Measurements from ENCODE around the gene ZNF764. TPM values are rescaled to one million over a fixed set of nuclear protein-coding genes. Genes with fewer than 3 reads are reported as not detected.

Gene ZNF764
- total RNA-seq, 4 donors from 2014 or later, result 3.7 to 5.5 (median 4.9) TPM

GRCh38 chr16:30565984-30566383 lies 7.8 kb upstream of the ZNF764 start:
- intact Hi-C loops (cut with DNase I; ENCODE audit: low total_unique reads), result no loop called here
- Histone ChIP-seq H3K4me3 (no peak overlapping the region), H3K27me3 (no peaks in the 10 kb centered on the region), H3K27ac (no peak overlapping the region), H3K36me3 (no peaks in the 10 kb centered on the region), H3K9me3 (no peaks in the 10 kb centered on the region), H3K4me1 (peaks cover 9 to 12% of the 10 kb centered on the region in 2 donors)
- in situ Hi-C loops (cut with MboI; ENCODE audit: low sequenced_read_pairs in 4 of 4), result no loop called here
- TF ChIP-seq, protein P1, sequence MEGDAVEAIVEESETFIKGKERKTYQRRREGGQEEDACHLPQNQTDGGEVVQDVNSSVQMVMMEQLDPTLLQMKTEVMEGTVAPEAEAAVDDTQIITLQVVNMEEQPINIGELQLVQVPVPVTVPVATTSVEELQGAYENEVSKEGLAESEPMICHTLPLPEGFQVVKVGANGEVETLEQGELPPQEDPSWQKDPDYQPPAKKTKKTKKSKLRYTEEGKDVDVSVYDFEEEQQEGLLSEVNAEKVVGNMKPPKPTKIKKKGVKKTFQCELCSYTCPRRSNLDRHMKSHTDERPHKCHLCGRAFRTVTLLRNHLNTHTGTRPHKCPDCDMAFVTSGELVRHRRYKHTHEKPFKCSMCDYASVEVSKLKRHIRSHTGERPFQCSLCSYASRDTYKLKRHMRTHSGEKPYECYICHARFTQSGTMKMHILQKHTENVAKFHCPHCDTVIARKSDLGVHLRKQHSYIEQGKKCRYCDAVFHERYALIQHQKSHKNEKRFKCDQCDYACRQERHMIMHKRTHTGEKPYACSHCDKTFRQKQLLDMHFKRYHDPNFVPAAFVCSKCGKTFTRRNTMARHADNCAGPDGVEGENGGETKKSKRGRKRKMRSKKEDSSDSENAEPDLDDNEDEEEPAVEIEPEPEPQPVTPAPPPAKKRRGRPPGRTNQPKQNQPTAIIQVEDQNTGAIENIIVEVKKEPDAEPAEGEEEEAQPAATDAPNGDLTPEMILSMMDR (IDR thresholded peaks at IDR 0.05 in 4 of 5, conservative IDR thresholded peaks at IDR 0.05 in 1 of 5), result no peak
- no peak for TF ChIP-seq POLR2A (IDR thresholded peaks at IDR 0.05)
- DNase-seq, result no peak
- no peak for ATAC-seq

DNA sequence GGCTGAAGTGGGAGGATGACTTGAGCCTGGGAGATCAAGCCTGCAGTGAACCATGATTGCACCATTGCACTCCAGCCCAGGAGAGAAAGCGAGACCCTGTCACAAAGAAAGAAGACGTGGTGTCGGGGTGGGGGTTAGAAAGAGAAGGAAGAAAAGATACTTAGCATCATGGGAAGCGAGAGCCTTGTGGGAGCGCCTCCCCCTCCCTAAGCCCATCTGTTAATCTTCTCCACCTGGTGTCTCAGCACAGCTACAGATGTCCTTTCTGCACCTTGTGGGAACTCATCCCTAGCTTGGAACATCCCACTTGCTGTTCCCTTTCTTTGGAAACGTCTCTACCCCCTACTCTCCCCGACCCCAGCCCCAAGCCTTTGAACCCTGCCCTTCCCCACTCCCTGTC lies 7.4 kb upstream of the ZNF764 start:
- ATAC-seq, result no peak
- Histone ChIP-seq H3K27me3 (no peaks in the 10 kb centered on the region), H3K9me3 (no peaks in the 10 kb centered on the region), H3K4me3 (no peak overlapping the region), H3K4me1 (peaks cover 5 to 8% of the 10 kb centered on the region in 2 donors), H3K36me3 (no peaks in the 10 kb centered on the region), H3K27ac (no peak overlapping the region)
- intact Hi-C loops (cut with DNase I; ENCODE audit: low total_unique reads), result no loop called here
- TF ChIP-seq, protein P1 (IDR thresholded peaks at IDR 0.05 in 4 of 5, conservative IDR thresholded peaks at IDR 0.05 in 1 of 5), result no peak
- TF ChIP-seq POLR2A (IDR thresholded peaks at IDR 0.05), result no peak
- in situ Hi-C loops (cut with MboI; ENCODE audit: low sequenced_read_pairs in 4 of 4), result no loop called here
- DNase-seq, result no peak

DNA sequence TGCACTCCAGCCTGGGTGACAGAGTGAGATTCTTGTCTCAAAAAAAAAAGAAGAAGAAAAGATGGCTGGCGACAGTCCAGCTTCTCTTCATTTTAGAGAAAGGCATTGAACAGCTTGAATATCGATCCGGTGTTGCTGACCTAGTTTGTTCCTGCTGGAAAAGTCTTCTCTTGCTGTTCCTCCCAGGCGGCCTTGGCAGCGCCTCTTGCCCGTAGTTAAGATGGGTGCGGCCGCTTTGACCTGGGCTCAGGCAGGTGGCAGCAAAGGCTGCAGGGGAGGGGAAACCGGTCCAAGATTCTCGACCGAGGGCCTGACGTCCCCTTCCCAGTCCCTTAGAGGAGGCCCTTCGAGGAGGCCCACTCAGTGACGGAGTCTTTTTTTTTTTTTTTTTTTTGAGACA lies 3.8 kb upstream of the ZNF764 start:
- in situ Hi-C loops (cut with MboI; ENCODE audit: low sequenced_read_pairs in 4 of 4) (no loop called here), intact Hi-C loops (cut with DNase I; ENCODE audit: low total_unique reads) (no loop called here)
- no peaks in the 10 kb centered on the region for H3K36me3 ChIP-seq
- H3K27me3 ChIP-seq, result no peaks in the 10 kb centered on the region
- DNase-seq (no peak), ATAC-seq (no peak)
- TF ChIP-seq, protein P1 (IDR thresholded peaks at IDR 0.05 in 4 of 5, conservative IDR thresholded peaks at IDR 0.05 in 1 of 5), result no peak
- TF ChIP-seq POLR2A (IDR thresholded peaks at IDR 0.05), result no peak
- H3K4me3 ChIP-seq, result peak overlapping the region; percentile 59 to 66 (median 60)
- H3K4me1 ChIP-seq, result peaks cover 5 to 8% of the 10 kb centered on the region in 2 donors
- H3K27ac ChIP-seq, result peak overlapping the region; percentile 61 to 77 (median 72)
- H3K9me3 ChIP-seq, result no peaks in the 10 kb centered on the region

DNA sequence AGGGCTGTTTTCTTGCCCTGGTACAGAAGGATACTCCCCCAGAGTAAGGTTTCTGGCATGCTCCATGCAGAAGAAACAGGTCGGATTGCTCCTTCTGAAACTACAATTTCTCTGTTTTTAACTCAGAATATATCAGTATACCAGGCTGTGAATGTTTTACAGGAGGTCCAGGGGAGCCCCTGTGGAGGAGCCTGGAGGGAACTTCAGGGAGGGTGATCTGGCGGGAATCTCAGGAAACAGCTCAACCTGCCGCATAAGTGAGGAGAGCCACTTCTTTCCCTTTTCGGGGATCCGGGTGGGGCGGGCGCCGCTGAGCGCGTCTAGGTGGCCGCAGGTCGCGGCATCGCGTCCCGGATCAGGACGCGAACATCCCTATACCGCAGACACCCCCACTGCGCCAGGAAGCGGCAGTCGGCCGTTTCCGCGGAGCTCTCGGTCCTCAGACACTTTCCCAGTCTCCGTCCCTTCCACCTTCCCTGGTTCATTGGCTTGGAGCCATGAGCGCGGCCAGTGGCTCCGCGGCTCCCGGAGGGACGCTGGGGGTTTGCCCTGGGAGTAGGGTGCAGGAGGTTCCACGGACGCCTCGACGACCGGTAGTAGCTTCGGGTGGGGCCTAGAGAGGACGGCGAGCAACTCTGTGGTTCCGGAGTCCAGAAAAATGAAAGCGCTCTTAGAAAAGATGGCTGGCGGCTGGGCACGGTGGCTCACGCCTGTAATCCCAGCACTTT lies 3.1 kb upstream of the ZNF764 start:
- Histone ChIP-seq H3K4me1 (peaks cover 10 to 15% of the 10 kb centered on the region in 2 donors), H3K36me3 (no peaks in the 10 kb centered on the region), H3K9me3 (no peaks in the 10 kb centered on the region), H3K27me3 (no peaks in the 10 kb centered on the region), H3K27ac (peak overlapping the region; percentile 61 to 77 (median 72)), H3K4me3 (peak overlapping the region; percentile 59 to 66 (median 60))
- ATAC-seq (no peak), DNase-seq (no peak)
- TF ChIP-seq, protein P1 (IDR thresholded peaks at IDR 0.05 in 4 of 5, conservative IDR thresholded peaks at IDR 0.05 in 1 of 5), result no peak
- no peak for TF ChIP-seq POLR2A (IDR thresholded peaks at IDR 0.05)
- in situ Hi-C loops (cut with MboI; ENCODE audit: low sequenced_read_pairs in 4 of 4) (no loop called here), intact Hi-C loops (cut with DNase I; ENCODE audit: low total_unique reads) (no loop called here)

All from gastrocnemius medialis (tissue), 4 donors.